ENCODE data around the gene PSMC6. TPM values are rescaled to one million over a fixed set of nuclear protein-coding genes. Genes with fewer than 3 reads are reported as not detected.

The PSMC6 gene
- total and polyA plus RNA-seq, 2 of the 13 experiments (the other 11 are each of a cell fraction or from before 2014, with no cell fraction given) = 90.0 to 210 TPM

- ATAC-seq (no peak), FAIRE-seq (no peak), DNase-seq (ENCODE audit: low spot score) (no peak)
- CTCF ChIA-PET (ENCODE audit: low intra/inter-chr PET ratio, low total read pairs) = no interaction called here
- in situ Hi-C loops (cut with HindIII; ENCODE audit: extremely low pct_ligation_motif_present, low pct_unique_long_range_greater_than_20kb) (no loop called here), intact Hi-C loops (cut with micrococcal nuclease; ENCODE audit: unreplicated experiment) (no loop called here)
- no peak overlapping the region for H3K27ac ChIP-seq (ENCODE audit: extremely low read length, insufficient read depth, low read length)
- no peak overlapping the region for H3K4me2 ChIP-seq (ENCODE audit: low read depth, low read length)
- WGBS (ENCODE audit: low lambda C conversion rate) = 91% methylated on average over 2 of the region's 2 CpGs
- no peaks in the 10 kb centered on the region for H4K20me1 ChIP-seq (ENCODE audit: insufficient read depth, low read length)
- H3K4me1 ChIP-seq (ENCODE audit: insufficient read depth, low read length) = no peaks in the 10 kb centered on the region
- POLR2A ChIA-PET = no interaction called here
- no peaks in the 10 kb centered on the region for H3K79me2 ChIP-seq (ENCODE audit: insufficient read depth, low read length)
- no TSS peak for BruUV-seq (replicated peaks)
- no peaks in the 10 kb centered on the region for H3K9me3 ChIP-seq (ENCODE audit: low read length)
- H3K27me3 ChIP-seq (ENCODE audit: control insufficient read depth in 1 of 2, insufficient read depth in 2 of 2, low read length in 2 of 2) = no peaks in the 10 kb centered on the region
- peaks cover 5 to 41% of the 10 kb centered on the region in 2 experiments; a peak in 4 of 5 replicates for H3K36me3 ChIP-seq (replicated peaks in 1 of 2; ENCODE audit: control insufficient read depth in 1 of 2, insufficient read depth in 2 of 2, low read length in 2 of 2)
- H3K4me3 ChIP-seq (replicated peaks in 1 of 3; ENCODE audit: insufficient read depth in 1 of 3, low read depth in 2 of 3, low read length in 3 of 3) = no peak overlapping the region
- no peak overlapping the region for H2AFZ ChIP-seq (ENCODE audit: low read length)
- no peak overlapping the region for H3K9ac ChIP-seq (ENCODE audit: insufficient read depth, low read depth, low read length)
- TF ChIP-seq ZXDC (CRISPR knock-in tag; IDR thresholded peaks at IDR 0.05) (no peak), ZNF232 (CRISPR knock-in tag; IDR thresholded peaks at IDR 0.05; ENCODE audit: borderline replicate concordance) (no peak), ADNP (CRISPR knock-in tag; IDR thresholded peaks at IDR 0.05) (no peak), TOPORS (CRISPR knock-in tag; IDR thresholded peaks at IDR 0.05) (no peak), POLR2AphosphoS2 (IDR thresholded peaks at IDR 0.05; ENCODE audit: low read depth, low read length) (no peak), ZNF275 (CRISPR knock-in tag; IDR thresholded peaks at IDR 0.05; ENCODE audit: borderline replicate concordance) (no peak), ZMYM3 (CRISPR knock-in tag; IDR thresholded peaks at IDR 0.05) (no peak), HHEX (CRISPR knock-in tag; IDR thresholded peaks at IDR 0.05) (no peak), PREB (CRISPR knock-in tag; IDR thresholded peaks at IDR 0.05) (no peak)
- TF ChIP-seq, protein P1, sequence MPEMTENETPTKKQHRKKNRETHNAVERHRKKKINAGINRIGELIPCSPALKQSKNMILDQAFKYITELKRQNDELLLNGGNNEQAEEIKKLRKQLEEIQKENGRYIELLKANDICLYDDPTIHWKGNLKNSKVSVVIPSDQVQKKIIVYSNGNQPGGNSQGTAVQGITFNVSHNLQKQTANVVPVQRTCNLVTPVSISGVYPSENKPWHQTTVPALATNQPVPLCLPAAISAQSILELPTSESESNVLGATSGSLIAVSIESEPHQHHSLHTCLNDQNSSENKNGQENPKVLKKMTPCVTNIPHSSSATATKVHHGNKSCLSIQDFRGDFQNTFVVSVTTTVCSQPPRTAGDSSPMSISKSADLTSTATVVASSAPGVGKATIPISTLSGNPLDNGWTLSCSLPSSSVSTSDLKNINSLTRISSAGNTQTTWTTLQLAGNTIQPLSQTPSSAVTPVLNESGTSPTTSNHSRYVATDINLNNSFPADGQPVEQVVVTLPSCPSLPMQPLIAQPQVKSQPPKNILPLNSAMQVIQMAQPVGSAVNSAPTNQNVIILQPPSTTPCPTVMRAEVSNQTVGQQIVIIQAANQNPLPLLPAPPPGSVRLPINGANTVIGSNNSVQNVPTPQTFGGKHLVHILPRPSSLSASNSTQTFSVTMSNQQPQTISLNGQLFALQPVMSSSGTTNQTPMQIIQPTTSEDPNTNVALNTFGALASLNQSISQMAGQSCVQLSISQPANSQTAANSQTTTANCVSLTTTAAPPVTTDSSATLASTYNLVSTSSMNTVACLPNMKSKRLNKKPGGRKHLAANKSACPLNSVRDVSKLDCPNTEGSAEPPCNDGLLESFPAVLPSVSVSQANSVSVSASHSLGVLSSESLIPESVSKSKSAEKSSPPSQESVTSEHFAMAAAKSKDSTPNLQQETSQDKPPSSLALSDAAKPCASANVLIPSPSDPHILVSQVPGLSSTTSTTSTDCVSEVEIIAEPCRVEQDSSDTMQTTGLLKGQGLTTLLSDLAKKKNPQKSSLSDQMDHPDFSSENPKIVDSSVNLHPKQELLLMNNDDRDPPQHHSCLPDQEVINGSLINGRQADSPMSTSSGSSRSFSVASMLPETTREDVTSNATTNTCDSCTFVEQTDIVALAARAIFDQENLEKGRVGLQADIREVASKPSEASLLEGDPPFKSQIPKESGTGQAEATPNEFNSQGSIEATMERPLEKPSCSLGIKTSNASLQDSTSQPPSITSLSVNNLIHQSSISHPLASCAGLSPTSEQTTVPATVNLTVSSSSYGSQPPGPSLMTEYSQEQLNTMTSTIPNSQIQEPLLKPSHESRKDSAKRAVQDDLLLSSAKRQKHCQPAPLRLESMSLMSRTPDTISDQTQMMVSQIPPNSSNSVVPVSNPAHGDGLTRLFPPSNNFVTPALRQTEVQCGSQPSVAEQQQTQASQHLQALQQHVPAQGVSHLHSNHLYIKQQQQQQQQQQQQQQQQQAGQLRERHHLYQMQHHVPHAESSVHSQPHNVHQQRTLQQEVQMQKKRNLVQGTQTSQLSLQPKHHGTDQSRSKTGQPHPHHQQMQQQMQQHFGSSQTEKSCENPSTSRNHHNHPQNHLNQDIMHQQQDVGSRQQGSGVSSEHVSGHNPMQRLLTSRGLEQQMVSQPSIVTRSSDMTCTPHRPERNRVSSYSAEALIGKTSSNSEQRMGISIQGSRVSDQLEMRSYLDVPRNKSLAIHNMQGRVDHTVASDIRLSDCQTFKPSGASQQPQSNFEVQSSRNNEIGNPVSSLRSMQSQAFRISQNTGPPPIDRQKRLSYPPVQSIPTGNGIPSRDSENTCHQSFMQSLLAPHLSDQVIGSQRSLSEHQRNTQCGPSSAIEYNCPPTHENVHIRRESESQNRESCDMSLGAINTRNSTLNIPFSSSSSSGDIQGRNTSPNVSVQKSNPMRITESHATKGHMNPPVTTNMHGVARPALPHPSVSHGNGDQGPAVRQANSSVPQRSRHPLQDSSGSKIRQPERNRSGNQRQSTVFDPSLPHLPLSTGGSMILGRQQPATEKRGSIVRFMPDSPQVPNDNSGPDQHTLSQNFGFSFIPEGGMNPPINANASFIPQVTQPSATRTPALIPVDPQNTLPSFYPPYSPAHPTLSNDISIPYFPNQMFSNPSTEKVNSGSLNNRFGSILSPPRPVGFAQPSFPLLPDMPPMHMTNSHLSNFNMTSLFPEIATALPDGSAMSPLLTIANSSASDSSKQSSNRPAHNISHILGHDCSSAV (CRISPR knock-in tag; IDR thresholded peaks at IDR 0.05; ENCODE audit: borderline replicate concordance) = no peak
Observed at GRCh38 chr14:52663850-52664249, 43.1 kb upstream of the PSMC6 start.

Data from HepG2 (cell line).